ENCODE measurements around the gene SCO2.

The SCO2 gene

GRCh38 chr22:50507991-50508884 is 17.2 kb downstream of the SCO2 start, which contains the start of gene NCAPH2 (continued):
- TF ChIP-seq PATZ1 (tag by site-specific recombination; IDR thresholded peaks at IDR 0.05) = peak; percentile 86
- peak; percentile 27; the same call in 1 of the 2 replicates for TF ChIP-seq PRDM4 (tag by site-specific recombination; IDR thresholded peaks at IDR 0.05)
- TF ChIP-seq, protein P1, sequence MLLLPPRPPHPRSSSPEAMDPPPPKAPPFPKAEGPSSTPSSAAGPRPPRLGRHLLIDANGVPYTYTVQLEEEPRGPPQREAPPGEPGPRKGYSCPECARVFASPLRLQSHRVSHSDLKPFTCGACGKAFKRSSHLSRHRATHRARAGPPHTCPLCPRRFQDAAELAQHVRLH (tag by site-specific recombination; IDR thresholded peaks at IDR 0.05) = 0 out of 2 replicates have a peak, but pooled peaks have one; percentile 30
- TF ChIP-seq ZNF610 (tag by site-specific recombination; IDR thresholded peaks at IDR 0.05; ENCODE audit: borderline replicate concordance) = no peak
- TF ChIP-seq WT1 (tag by site-specific recombination; IDR thresholded peaks at IDR 0.05) = peak; percentile 74
- no peak for TF ChIP-seq ZNF776 (tag by site-specific recombination; IDR thresholded peaks at IDR 0.05; ENCODE audit: borderline replicate concordance)
- peak; percentile 97 for TF ChIP-seq ZEB2 (tag by site-specific recombination; IDR thresholded peaks at IDR 0.05)
- peak; percentile 98 for TF ChIP-seq ZFHX2 (tag by site-specific recombination; conservative IDR thresholded peaks at IDR 0.05)
- TF ChIP-seq KLF7 (tag by site-specific recombination; IDR thresholded peaks at IDR 0.05; ENCODE audit: borderline replicate concordance) = peak; percentile 96
- TF ChIP-seq YY1 (tag by site-specific recombination; IDR thresholded peaks at IDR 0.05) = peak; percentile 97
- no peak for TF ChIP-seq HOXA7 (CRISPR knock-in tag; IDR thresholded peaks at IDR 0.05; ENCODE audit: borderline replicate concordance)
- peak; percentile 46; the same call in 1 of the 2 replicates for TF ChIP-seq ZBTB11 (tag by site-specific recombination; conservative IDR thresholded peaks at IDR 0.05; ENCODE audit: low read depth)
- TF ChIP-seq, protein P2, sequence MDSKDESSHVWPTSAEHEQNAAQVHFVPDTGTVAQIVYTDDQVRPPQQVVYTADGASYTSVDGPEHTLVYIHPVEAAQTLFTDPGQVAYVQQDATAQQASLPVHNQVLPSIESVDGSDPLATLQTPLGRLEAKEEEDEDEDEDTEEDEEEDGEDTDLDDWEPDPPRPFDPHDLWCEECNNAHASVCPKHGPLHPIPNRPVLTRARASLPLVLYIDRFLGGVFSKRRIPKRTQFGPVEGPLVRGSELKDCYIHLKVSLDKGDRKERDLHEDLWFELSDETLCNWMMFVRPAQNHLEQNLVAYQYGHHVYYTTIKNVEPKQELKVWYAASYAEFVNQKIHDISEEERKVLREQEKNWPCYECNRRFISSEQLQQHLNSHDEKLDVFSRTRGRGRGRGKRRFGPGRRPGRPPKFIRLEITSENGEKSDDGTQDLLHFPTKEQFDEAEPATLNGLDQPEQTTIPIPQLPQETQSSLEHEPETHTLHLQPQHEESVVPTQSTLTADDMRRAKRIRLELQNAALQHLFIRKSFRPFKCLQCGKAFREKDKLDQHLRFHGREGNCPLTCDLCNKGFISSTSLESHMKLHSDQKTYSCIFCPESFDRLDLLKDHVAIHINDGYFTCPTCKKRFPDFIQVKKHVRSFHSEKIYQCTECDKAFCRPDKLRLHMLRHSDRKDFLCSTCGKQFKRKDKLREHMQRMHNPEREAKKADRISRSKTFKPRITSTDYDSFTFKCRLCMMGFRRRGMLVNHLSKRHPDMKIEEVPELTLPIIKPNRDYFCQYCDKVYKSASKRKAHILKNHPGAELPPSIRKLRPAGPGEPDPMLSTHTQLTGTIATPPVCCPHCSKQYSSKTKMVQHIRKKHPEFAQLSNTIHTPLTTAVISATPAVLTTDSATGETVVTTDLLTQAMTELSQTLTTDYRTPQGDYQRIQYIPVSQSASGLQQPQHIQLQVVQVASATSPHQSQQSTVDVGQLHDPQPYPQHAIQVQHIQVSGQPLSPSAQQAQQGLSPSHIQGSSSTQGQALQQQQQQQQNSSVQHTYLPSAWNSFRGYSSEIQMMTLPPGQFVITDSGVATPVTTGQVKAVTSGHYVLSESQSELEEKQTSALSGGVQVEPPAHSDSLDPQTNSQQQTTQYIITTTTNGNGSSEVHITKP (tag by site-specific recombination; IDR thresholded peaks at IDR 0.05) = 0 out of 2 replicates have a peak, but pooled peaks have one; percentile 31
- peak; percentile 94 for TF ChIP-seq EGR2 (tag by site-specific recombination; IDR thresholded peaks at IDR 0.05; ENCODE audit: low read depth)
- no peak for TF ChIP-seq RBAK (tag by site-specific recombination; IDR thresholded peaks at IDR 0.05)
- no peak for TF ChIP-seq ZNF274 (IDR thresholded peaks at IDR 0.05; ENCODE audit: low read length)
- TF ChIP-seq ZNF274 (tag by site-specific recombination; IDR thresholded peaks at IDR 0.05; ENCODE audit: borderline replicate concordance) = no peak
- no peak for TF ChIP-seq SALL2 (tag by site-specific recombination; IDR thresholded peaks at IDR 0.05; ENCODE audit: borderline replicate concordance)
